OCI-LY3 (cell line): ENCODE results near the gene LRRFIP2.

Experiments
- CTCF ChIP-seq: fragments of 200-600, 300-600 bp; sonication (generic); IDR thresholded peaks from 2 replicates; pipeline ENCODE4 v1.5.1; 2014; ENCODE audit warnings: antibody characterized with exemption, low read length, low read depth
- EZH2phosphoT487 ChIP-seq: fragments of 200-600 bp; shearing (Covaris generic); IDR thresholded peaks from 2 replicates; pipeline ENCODE4 v1.6.1; 2018; ENCODE audit warnings: antibody characterized with exemption, mixed run types, low read depth

- TF ChIP-seq CTCF (no peak), EZH2phosphoT487 (no peak)
Measured at GRCh38 chr3:37141676-37142075, 32.7 kb downstream of the LRRFIP2 start.
